ENCODE measurements around the gene PLEKHA8. TPM values are rescaled to one million over a fixed set of nuclear protein-coding genes. Genes with fewer than 3 reads are reported as not detected.

The PLEKHA8 gene
- total RNA-seq, 1 experiment from 2014 or later, result 23.0 TPM

- no peaks in the 10 kb centered on the region for H3K9me2 ChIP-seq (ENCODE audit: insufficient read depth)
- H3F3A ChIP-seq (ENCODE audit: insufficient read depth, low read depth), result no peaks in the 10 kb centered on the region
- no peaks in the 10 kb centered on the region for H3K79me2 ChIP-seq (ENCODE audit: low read depth)
- no peak overlapping the region for H3K4me3 ChIP-seq
- DNase-seq, result no peak
- no peaks in the 10 kb centered on the region for H4K20me1 ChIP-seq (ENCODE audit: insufficient read depth)
- no peaks in the 10 kb centered on the region for H3K9me3 ChIP-seq (ENCODE audit: insufficient read depth, low read depth)
- no TSS peak for BruUV-seq (replicated peaks)
- TF ChIP-seq, protein P1, sequence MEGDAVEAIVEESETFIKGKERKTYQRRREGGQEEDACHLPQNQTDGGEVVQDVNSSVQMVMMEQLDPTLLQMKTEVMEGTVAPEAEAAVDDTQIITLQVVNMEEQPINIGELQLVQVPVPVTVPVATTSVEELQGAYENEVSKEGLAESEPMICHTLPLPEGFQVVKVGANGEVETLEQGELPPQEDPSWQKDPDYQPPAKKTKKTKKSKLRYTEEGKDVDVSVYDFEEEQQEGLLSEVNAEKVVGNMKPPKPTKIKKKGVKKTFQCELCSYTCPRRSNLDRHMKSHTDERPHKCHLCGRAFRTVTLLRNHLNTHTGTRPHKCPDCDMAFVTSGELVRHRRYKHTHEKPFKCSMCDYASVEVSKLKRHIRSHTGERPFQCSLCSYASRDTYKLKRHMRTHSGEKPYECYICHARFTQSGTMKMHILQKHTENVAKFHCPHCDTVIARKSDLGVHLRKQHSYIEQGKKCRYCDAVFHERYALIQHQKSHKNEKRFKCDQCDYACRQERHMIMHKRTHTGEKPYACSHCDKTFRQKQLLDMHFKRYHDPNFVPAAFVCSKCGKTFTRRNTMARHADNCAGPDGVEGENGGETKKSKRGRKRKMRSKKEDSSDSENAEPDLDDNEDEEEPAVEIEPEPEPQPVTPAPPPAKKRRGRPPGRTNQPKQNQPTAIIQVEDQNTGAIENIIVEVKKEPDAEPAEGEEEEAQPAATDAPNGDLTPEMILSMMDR (conservative IDR thresholded peaks at IDR 0.05), result no peak
- no peak overlapping the region for H2AFZ ChIP-seq
- intact Hi-C loops (cut with micrococcal nuclease; ENCODE audit: unreplicated experiment), result no loop called here
- peaks cover 16% of the 10 kb centered on the region for H3K4me1 ChIP-seq (replicated peaks; ENCODE audit: insufficient read depth)
- no peak overlapping the region for H3K27ac ChIP-seq
- ChIA-PET POLR2A (ENCODE audit: unreplicated experiment) (no interaction called here), CTCF (no interaction called here)
- H3K4me2 ChIP-seq, result no peak overlapping the region
- H3K27me3 ChIP-seq (ENCODE audit: insufficient read depth, low read depth), result no peaks in the 10 kb centered on the region
- H3K36me3 ChIP-seq (ENCODE audit: low read depth), result no peaks in the 10 kb centered on the region
These were observed 127.3 kb downstream of the PLEKHA8 start for GRCh38 chr7:30155481-30155880.

GRCh38 chr7:30157204-30157603 lies 129.0 kb downstream of the PLEKHA8 start:
- no TSS peak for BruUV-seq (replicated peaks)
- H2AFZ ChIP-seq, result no peak overlapping the region
- DNase-seq, result no peak
- ChIA-PET POLR2A (ENCODE audit: unreplicated experiment) (interaction anchor here (0.6 kb wide), 1 partner anchor 14 kb away, joined by 5 read pairs; no protein-coding TSS in a partner anchor), CTCF (no interaction called here)
- no peak overlapping the region for H3K4me3 ChIP-seq
- H3K27me3 ChIP-seq (ENCODE audit: insufficient read depth, low read depth), result no peaks in the 10 kb centered on the region
- H3K4me2 ChIP-seq, result no peak overlapping the region
- H3F3A ChIP-seq (ENCODE audit: insufficient read depth, low read depth), result no peaks in the 10 kb centered on the region
- H3K9me2 ChIP-seq (ENCODE audit: insufficient read depth), result no peaks in the 10 kb centered on the region
- H3K4me1 ChIP-seq (replicated peaks; ENCODE audit: insufficient read depth), result peaks cover 18% of the 10 kb centered on the region
- no peaks in the 10 kb centered on the region for H4K20me1 ChIP-seq (ENCODE audit: insufficient read depth)
- no peaks in the 10 kb centered on the region for H3K36me3 ChIP-seq (ENCODE audit: low read depth)
- H3K27ac ChIP-seq, result no peak overlapping the region
- intact Hi-C loops (cut with micrococcal nuclease; ENCODE audit: unreplicated experiment), result no loop called here
- TF ChIP-seq EZH2 (IDR thresholded peaks at IDR 0.05; ENCODE audit: low read depth), result no peak
- TF ChIP-seq, protein P1 (conservative IDR thresholded peaks at IDR 0.05), result no peak
- no peaks in the 10 kb centered on the region for H3K9me3 ChIP-seq (ENCODE audit: insufficient read depth, low read depth)
- H3K79me2 ChIP-seq (ENCODE audit: low read depth), result no peaks in the 10 kb centered on the region

GRCh38 chr7:30159163-30159562 lies 131.0 kb downstream of the PLEKHA8 start:
- POLR2A ChIA-PET (ENCODE audit: unreplicated experiment), result no interaction called here
- CTCF ChIA-PET, result no interaction called here
- peaks cover 29% of the 10 kb centered on the region for H3K4me1 ChIP-seq (replicated peaks; ENCODE audit: insufficient read depth)
- H3K27ac ChIP-seq, result no peak overlapping the region
- no peaks in the 10 kb centered on the region for H4K20me1 ChIP-seq (ENCODE audit: insufficient read depth)
- H2AFZ ChIP-seq, result no peak overlapping the region
- H3K4me2 ChIP-seq, result peak overlapping the region; percentile 3; the same call in 1 of the 2 replicates
- no peaks in the 10 kb centered on the region for H3K27me3 ChIP-seq (ENCODE audit: insufficient read depth, low read depth)
- H3K9me2 ChIP-seq (ENCODE audit: insufficient read depth), result no peaks in the 10 kb centered on the region
- no peak for TF ChIP-seq EZH2 (IDR thresholded peaks at IDR 0.05; ENCODE audit: low read depth)
- TF ChIP-seq, protein P1 (conservative IDR thresholded peaks at IDR 0.05), result no peak
- H3K4me3 ChIP-seq, result no peak overlapping the region
- no peaks in the 10 kb centered on the region for H3K9me3 ChIP-seq (ENCODE audit: insufficient read depth, low read depth)
- intact Hi-C loops (cut with micrococcal nuclease; ENCODE audit: unreplicated experiment), result no loop called here
- no peaks in the 10 kb centered on the region for H3K79me2 ChIP-seq (ENCODE audit: low read depth)
- DNase-seq, result peak in 1 of 2 experiments; percentile 69
- no TSS peak for BruUV-seq (replicated peaks)
- H3K36me3 ChIP-seq (ENCODE audit: low read depth), result no peaks in the 10 kb centered on the region
- H3F3A ChIP-seq (ENCODE audit: insufficient read depth, low read depth), result peaks cover 7% of the 10 kb centered on the region; the same call in 1 of the 2 replicates

All from PC-9 (cell line).